Urinary bladder (tissue), 4 donors: Measurements from ENCODE around the gene METTL9. TPM values are rescaled to one million over a fixed set of nuclear protein-coding genes. Genes with fewer than 3 reads are reported as not detected.
"Not testable (repeated sequence)": the region's sequence is repeated elsewhere in the genome, so short reads cannot be mapped to it uniquely, and the experiment has no call there.

Experiments used
- DNase-seq: peaks from one replicate; pipeline ENCODE4 v3.0.0-alpha.2; 2015; ENCODE audit errors: extremely low spot score
- H3K27ac ChIP-seq: one replicate; pipeline ENCODE4 v1.5.1; 2013; ENCODE audit warnings: low read depth, mild to moderate bottlenecking, moderate library complexity
- H3K36me3 ChIP-seq: one replicate; pipeline ENCODE4 v1.6.1; 2013; ENCODE audit warnings: mild to moderate bottlenecking, moderate library complexity; ENCODE audit not compliant: insufficient read depth
- H3K4me1 ChIP-seq: one replicate; pipeline ENCODE4 v1.6.1; 2013; ENCODE audit warnings: mild to moderate bottlenecking, moderate library complexity; ENCODE audit not compliant: insufficient read depth
- H3K4me3 ChIP-seq: one replicate; pipeline ENCODE4 v1.5.1; 2013; ENCODE audit warnings: low read depth, low read length
- WGBS: extraction: QIAGEN DNeasy Blood & Tissue Kit; methylation state at CpG from one replicate; pipeline ENCODE4 v1.1.7; 2013; 5-methylcytosine and 5-hydroxymethylcytosine counted together
- polyA plus RNA-seq: library from polyadenylated mRNA; stranded (reverse); fragments of 200-250 nt; gene quantifications from one replicate; pipeline ENCODE4 v1.2.3, GENCODE V29; 2013
- total RNA-seq: library from RNA; depleted of rRNA; stranded (reverse); fragments of >200 nt; gene quantifications from one replicate; pipeline ENCODE4 v1.2.3, GENCODE V29; 2014
- donor health status: healthy with polysubstance abuse.
- donor health status: healthy.

Gene METTL9
- total and polyA plus RNA-seq, 2 donors, result 66.2 to 163 TPM

GRCh38 chr16:21656795-21657768, 57.7 kb downstream of the METTL9 start:
- DNase-seq, result no peak
- 16% methylated on average over 4 of the region's 4 CpGs for WGBS

GRCh38 chr16:21659124-21659523, 59.7 kb downstream of the METTL9 start:
- 89% methylated on average over 4 of the region's 4 CpGs for WGBS
- Histone ChIP-seq H3K4me1 (peaks cover 2% of the 10 kb centered on the region), H3K27ac (no peak overlapping the region), H3K36me3 (no peaks in the 10 kb centered on the region), H3K4me3 (no peak overlapping the region)
- DNase-seq, result no peak

More at GRCh38 chr16:21656795-21657768, 57.7 kb downstream of the METTL9 start:
- Histone ChIP-seq H3K4me1 (no peaks in the 10 kb centered on the region), H3K27ac (no peak overlapping the region), H3K4me3 (no peak overlapping the region), H3K36me3 (no peaks in the 10 kb centered on the region)

GRCh38 chr16:21663889-21664647, 64.7 kb downstream of the METTL9 start, which contains the start of gene OTOA:
Gene OTOA (plus strand): TSS chr16:21663968. CDS start chr16:21678515, 14,547 bp downstream.
- 10% methylated on average over 45 of the region's 45 CpGs for WGBS
- Histone ChIP-seq H3K4me1 (peaks cover 2% of the 10 kb centered on the region), H3K27ac (no peak within 1 kb of the TSS), H3K4me3 (peak within 1 kb of the TSS; percentile 44), H3K36me3 (no peaks in the 10 kb centered on the region)
- DNase-seq, result no peak

- WGBS, result 89% methylated on average over 10 of the region's 10 CpGs
- Histone ChIP-seq H3K4me1 (peaks cover 2% of the 10 kb centered on the region), H3K36me3 (no peaks in the 10 kb centered on the region), H3K4me3 (no peak overlapping the region), H3K27ac (no peak overlapping the region)
- DNase-seq, result no peak
These were observed 65.6 kb downstream of the METTL9 start for GRCh38 chr16:21664801-21665492.

GRCh38 chr16:21666772-21667171, 67.4 kb downstream of the METTL9 start:
- peaks cover 2% of the 10 kb centered on the region for H3K4me1 ChIP-seq
- 22% methylated on average over 3 of the region's 3 CpGs for WGBS

GRCh38 chr16:21667575-21667974, 68.2 kb downstream of the METTL9 start:
- H3K4me3 ChIP-seq, result no peak overlapping the region
- H3K27ac ChIP-seq, result no peak overlapping the region
- no peak for DNase-seq
- peaks cover 2% of the 10 kb centered on the region for H3K4me1 ChIP-seq
- 87% methylated on average over 3 of the region's 3 CpGs for WGBS
- no peaks in the 10 kb centered on the region for H3K36me3 ChIP-seq

More at GRCh38 chr16:21666772-21667171, 67.4 kb downstream of the METTL9 start:
- H3K27ac ChIP-seq, result no peak overlapping the region
- H3K36me3 ChIP-seq, result no peaks in the 10 kb centered on the region
- H3K4me3 ChIP-seq, result no peak overlapping the region
- no peak for DNase-seq

GRCh38 chr16:21673469-21673868, 74.1 kb downstream of the METTL9 start:
- H3K4me3 ChIP-seq, result no peak overlapping the region
- WGBS, result 64% methylated on average over 3 of the region's 3 CpGs
- no peaks in the 10 kb centered on the region for H3K36me3 ChIP-seq
- no peaks in the 10 kb centered on the region for H3K4me1 ChIP-seq
- DNase-seq, result no peak
- no peak overlapping the region for H3K27ac ChIP-seq

- WGBS, result 85% methylated on average over 4 of the region's 4 CpGs
- not testable (repeated sequence) for H3K4me1 ChIP-seq
These were observed 75.1 kb downstream of the METTL9 start for GRCh38 chr16:21674456-21674855.

GRCh38 chr16:21680714-21681113, 81.3 kb downstream of the METTL9 start:
- H3K4me1 ChIP-seq, H3K36me3 ChIP-seq, DNase-seq, H3K4me3 ChIP-seq, H3K27ac ChIP-seq: not testable (repeated sequence)
- WGBS, result 89% methylated on average over 5 of the region's 5 CpGs

More at GRCh38 chr16:21674456-21674855, 75.1 kb downstream of the METTL9 start:
- not testable (repeated sequence) for H3K27ac ChIP-seq, H3K4me3 ChIP-seq, H3K36me3 ChIP-seq, DNase-seq

- H3K36me3 ChIP-seq, result no peaks in the 10 kb centered on the region
- no peak overlapping the region for H3K4me3 ChIP-seq
- DNase-seq, result no peak
- H3K4me1 ChIP-seq, result no peaks in the 10 kb centered on the region
- WGBS, result 81% methylated on average over 3 of the region's 3 CpGs
- no peak overlapping the region for H3K27ac ChIP-seq
These were observed 83.8 kb downstream of the METTL9 start for GRCh38 chr16:21683184-21683583.

- WGBS, result 26% methylated on average over 6 of the region's 6 CpGs
- no peaks in the 10 kb centered on the region for H3K4me1 ChIP-seq
These were observed 84.8 kb downstream of the METTL9 start for GRCh38 chr16:21684199-21684598.

GRCh38 chr16:21685034-21685455, 85.7 kb downstream of the METTL9 start:
- H3K36me3 ChIP-seq, result no peaks in the 10 kb centered on the region
- DNase-seq, result no peak
- 42% methylated on average over 14 of the region's 14 CpGs for WGBS

More at GRCh38 chr16:21684199-21684598, 84.8 kb downstream of the METTL9 start:
- Histone ChIP-seq H3K4me3 (no peak overlapping the region), H3K27ac (no peak overlapping the region), H3K36me3 (no peaks in the 10 kb centered on the region)
- DNase-seq, result no peak

GRCh38 chr16:21689107-21689506, 89.7 kb downstream of the METTL9 start:
- Histone ChIP-seq H3K4me3 (no peak overlapping the region), H3K27ac (no peak overlapping the region), H3K4me1 (no peaks in the 10 kb centered on the region), H3K36me3 (no peaks in the 10 kb centered on the region)
- 66% methylated on average over 4 of the region's 4 CpGs for WGBS
- no peak for DNase-seq

More at GRCh38 chr16:21685034-21685455, 85.7 kb downstream of the METTL9 start:
- Histone ChIP-seq H3K27ac (no peak overlapping the region), H3K4me3 (no peak overlapping the region), H3K4me1 (no peaks in the 10 kb centered on the region)
